ENCODE data around the gene PDPR.
A peak's percentile ranks its signal among the peaks of the same experiment; 100 is the strongest.
"Not testable (repeated sequence)": the region's sequence is repeated elsewhere in the genome, so short reads cannot be mapped to it uniquely, and the experiment has no call there.

PDPR gene

DNA sequence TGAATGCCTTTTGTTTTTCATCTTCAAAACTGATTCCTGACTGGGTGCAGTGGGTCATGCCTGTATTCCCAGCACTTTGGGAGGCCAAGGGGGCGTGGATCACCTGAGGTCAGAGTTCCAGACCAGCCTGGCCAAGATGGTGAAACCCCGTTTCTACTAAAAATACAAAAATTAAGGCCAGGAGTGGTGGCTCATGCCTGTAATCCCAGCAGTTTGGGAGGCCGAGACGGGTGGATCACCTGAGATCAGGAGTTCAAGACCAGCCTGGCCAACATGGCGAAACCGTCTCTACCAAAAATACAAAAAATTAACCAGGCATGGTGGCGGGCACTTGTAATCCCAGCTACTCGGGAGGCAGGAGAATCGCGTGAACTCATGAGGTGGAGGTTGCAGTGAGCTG, 28.6 kb downstream of the PDPR start:
- H3K36me3 Mint-ChIP-seq (ENCODE audit: insufficient read depth): peaks cover 72% of the 10 kb centered on the region
- not testable (repeated sequence) for DNase-seq (ENCODE audit: low spot score in 2 of 2); H3K27ac Mint-ChIP-seq (ENCODE audit: low read depth); H3K9me3 Mint-ChIP-seq; ATAC-seq (replicated peaks; ENCODE audit: extremely low read depth, poor library complexity, severe bottlenecking); H3K4me1 Mint-ChIP-seq; H3K4me3 Mint-ChIP-seq; H3K27me3 Mint-ChIP-seq

DNA sequence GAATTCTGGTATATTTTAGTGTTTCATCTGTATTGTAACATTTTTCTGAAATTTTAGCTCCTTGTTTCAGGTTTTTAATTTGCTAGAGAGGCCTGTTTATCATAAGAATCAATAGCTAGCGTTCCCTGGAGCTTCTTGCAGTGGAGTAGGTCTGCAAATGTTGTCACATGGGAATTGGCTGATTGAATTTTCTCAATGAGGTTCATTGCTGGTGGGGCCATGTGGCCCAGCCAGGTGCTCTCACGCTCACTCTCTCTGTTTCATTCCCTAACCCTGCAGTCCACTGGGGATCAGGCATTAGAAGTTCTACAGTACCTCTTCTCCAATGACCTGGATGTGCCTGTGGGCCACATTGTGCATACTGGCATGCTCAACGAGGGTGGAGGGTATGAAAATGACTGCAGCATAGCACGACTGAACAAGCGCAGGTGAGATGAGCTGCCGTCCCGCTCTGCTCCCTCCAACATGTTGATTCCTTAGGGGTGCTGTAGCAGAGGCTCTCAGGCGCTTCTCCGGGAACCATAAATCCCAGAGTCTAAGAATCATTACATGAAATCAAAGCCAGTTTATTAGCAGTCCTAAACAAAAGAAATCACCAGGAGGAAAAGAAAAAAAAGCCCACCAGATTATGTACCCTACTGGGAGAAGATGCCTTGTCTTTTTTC, 29.2 kb downstream of the PDPR start:
- H3K27ac Mint-ChIP-seq (ENCODE audit: low read depth); H3K9me3 Mint-ChIP-seq; H3K27me3 Mint-ChIP-seq; H3K4me1 Mint-ChIP-seq; ATAC-seq (replicated peaks; ENCODE audit: extremely low read depth, poor library complexity, severe bottlenecking); H3K4me3 Mint-ChIP-seq; DNase-seq (ENCODE audit: low spot score in 2 of 2): not testable (repeated sequence)
- H3K36me3 Mint-ChIP-seq (ENCODE audit: insufficient read depth): peaks cover 73% of the 10 kb centered on the region

DNA sequence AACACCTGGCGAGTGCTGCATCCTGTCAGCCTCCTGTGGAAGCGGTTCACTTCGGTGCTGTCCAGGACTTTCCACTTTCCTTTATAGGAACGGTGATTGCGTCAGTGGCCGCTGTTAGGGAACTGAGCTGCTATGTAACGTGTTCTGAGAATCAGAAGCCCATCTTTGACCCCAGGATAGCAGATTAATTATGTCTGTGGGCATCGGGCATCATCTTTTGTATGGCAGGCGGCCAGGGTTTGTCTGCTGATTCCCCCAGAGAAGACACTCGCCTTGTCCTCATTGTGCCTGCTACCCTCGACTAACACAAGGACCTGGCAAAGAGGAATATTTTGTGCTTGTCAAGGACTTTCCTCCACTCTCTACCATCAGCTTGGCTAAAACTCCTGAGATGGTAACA, 33.7 kb downstream of the PDPR start:
- Mint-ChIP-seq H3K36me3 (ENCODE audit: insufficient read depth) (peaks cover 73% of the 10 kb centered on the region), H3K4me1 (peaks cover 11% of the 10 kb centered on the region)
- H3K9me3 Mint-ChIP-seq; H3K27me3 Mint-ChIP-seq; ATAC-seq (replicated peaks; ENCODE audit: extremely low read depth, poor library complexity, severe bottlenecking); H3K27ac Mint-ChIP-seq (ENCODE audit: low read depth); DNase-seq (ENCODE audit: low spot score in 2 of 2); H3K4me3 Mint-ChIP-seq: not testable (repeated sequence)

DNA sequence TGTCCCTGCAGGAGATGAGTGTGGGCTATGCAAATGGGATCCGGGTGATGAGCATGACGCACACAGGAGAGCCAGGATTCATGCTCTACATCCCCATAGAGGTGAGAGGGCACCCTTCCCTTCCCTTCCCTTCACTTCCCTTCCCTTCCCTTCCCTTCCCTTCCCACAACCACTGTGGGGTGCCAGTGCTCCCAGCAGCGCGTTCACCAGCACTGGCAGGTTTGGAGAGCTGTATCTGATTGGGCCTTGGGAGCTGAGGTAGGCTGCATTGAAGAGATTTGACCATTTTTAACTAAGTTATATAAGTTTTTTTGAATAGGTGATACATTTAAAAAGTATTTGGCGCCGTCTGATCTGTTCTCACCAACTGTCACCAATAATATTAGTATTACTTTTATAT, 34.3 kb downstream of the PDPR start:
- H3K27me3 Mint-ChIP-seq; H3K27ac Mint-ChIP-seq (ENCODE audit: low read depth); DNase-seq (ENCODE audit: low spot score in 2 of 2); H3K9me3 Mint-ChIP-seq; H3K4me3 Mint-ChIP-seq; ATAC-seq (replicated peaks; ENCODE audit: extremely low read depth, poor library complexity, severe bottlenecking): not testable (repeated sequence)
- H3K4me1 Mint-ChIP-seq: peaks cover 11% of the 10 kb centered on the region
- peaks cover 72% of the 10 kb centered on the region for H3K36me3 Mint-ChIP-seq (ENCODE audit: insufficient read depth)

DNA sequence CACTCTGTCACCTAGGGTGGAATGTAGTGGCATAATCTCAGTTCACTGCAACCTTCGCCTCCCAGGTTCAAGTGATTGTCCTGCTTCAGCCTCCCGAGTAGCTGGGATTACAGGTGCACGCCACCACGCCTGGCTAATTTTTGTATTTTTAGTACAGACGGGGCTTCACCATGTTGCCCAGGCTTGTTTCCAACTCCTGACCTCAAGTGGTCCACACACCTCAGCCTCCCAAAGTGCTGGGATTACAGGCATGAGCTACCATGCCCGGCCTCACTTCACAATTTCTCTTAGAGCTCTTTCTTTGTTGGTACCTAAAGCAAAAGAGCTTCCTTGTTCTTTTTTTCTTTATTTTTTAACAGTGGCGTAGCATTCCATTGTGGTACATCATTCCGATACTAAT, 35.2 kb downstream of the PDPR start:
- peaks cover 73% of the 10 kb centered on the region for H3K36me3 Mint-ChIP-seq (ENCODE audit: insufficient read depth)
- H3K4me3 Mint-ChIP-seq; H3K9me3 Mint-ChIP-seq; ATAC-seq (replicated peaks; ENCODE audit: extremely low read depth, poor library complexity, severe bottlenecking); H3K27me3 Mint-ChIP-seq; DNase-seq (ENCODE audit: low spot score in 2 of 2): not testable (repeated sequence)
- peak overlapping the region; percentile 23 for H3K27ac Mint-ChIP-seq (ENCODE audit: low read depth)
- peaks cover 11% of the 10 kb centered on the region for H3K4me1 Mint-ChIP-seq

DNA sequence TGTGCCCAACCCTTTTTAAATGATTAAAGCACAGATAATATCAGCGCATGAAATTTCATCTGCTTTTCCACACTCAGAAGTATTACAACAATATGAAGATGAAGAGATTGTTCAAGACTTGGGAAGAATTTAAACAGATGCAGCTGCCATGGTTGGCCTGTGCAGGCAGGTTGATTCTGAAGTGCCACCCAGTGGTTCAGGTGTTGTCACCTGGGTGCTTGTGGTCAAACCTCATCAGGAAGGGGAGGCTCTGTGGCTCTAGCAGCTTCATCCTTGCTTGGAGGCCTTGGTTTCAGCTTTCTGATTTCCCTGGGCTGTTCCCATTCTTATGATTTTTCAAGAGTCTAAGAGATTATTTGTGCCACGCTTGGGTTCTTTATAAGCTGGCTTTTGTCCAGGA, 37.3 kb downstream of the PDPR start:
- H3K36me3 Mint-ChIP-seq (ENCODE audit: insufficient read depth): peaks cover 80% of the 10 kb centered on the region
- H3K9me3 Mint-ChIP-seq: no peaks in the 10 kb centered on the region
- H3K4me3 Mint-ChIP-seq: no peak overlapping the region
- no peak for DNase-seq (ENCODE audit: low spot score in 2 of 2)
- ATAC-seq (replicated peaks; ENCODE audit: extremely low read depth, poor library complexity, severe bottlenecking): no peak
- peak overlapping the region; percentile 46 for H3K27ac Mint-ChIP-seq (ENCODE audit: low read depth)
- H3K27me3 Mint-ChIP-seq: no peaks in the 10 kb centered on the region
- peaks cover 11% of the 10 kb centered on the region for H3K4me1 Mint-ChIP-seq

DNA sequence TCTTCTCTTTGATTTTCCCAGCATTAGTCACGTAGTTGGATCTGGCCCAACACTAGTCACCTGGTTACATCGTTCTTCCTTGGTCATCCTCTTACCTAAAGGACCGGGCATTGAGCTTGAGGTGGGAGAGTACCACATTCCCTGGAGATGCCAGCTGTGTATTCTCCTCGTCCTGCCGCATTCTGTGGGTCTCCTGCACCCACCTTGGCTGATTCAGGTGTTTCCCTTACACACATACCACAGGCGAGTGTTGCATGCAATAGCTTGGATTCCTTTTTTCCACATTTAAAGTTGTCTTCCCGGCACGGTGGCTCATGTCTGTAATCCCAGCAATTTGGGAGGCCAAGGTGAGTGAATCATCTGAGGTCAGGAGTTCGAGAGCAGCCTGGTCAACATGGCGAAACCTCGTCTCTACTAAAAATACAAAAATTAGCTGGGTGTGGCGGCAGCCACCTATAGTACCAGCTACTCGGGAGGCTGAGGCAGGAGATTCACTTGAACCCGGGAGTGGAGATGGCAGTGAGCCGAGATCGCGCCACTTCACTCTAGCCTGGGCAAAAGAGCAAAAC, 37.9 kb downstream of the PDPR start:
- Mint-ChIP-seq H3K27ac (ENCODE audit: low read depth) (no peak overlapping the region), H3K4me3 (no peak overlapping the region), H3K27me3 (no peaks in the 10 kb centered on the region), H3K9me3 (no peaks in the 10 kb centered on the region), H3K4me1 (peaks cover 11% of the 10 kb centered on the region), H3K36me3 (ENCODE audit: insufficient read depth) (peaks cover 87% of the 10 kb centered on the region)
- ATAC-seq (replicated peaks; ENCODE audit: extremely low read depth, poor library complexity, severe bottlenecking) (no peak), DNase-seq (ENCODE audit: low spot score in 2 of 2) (no peak)

DNA sequence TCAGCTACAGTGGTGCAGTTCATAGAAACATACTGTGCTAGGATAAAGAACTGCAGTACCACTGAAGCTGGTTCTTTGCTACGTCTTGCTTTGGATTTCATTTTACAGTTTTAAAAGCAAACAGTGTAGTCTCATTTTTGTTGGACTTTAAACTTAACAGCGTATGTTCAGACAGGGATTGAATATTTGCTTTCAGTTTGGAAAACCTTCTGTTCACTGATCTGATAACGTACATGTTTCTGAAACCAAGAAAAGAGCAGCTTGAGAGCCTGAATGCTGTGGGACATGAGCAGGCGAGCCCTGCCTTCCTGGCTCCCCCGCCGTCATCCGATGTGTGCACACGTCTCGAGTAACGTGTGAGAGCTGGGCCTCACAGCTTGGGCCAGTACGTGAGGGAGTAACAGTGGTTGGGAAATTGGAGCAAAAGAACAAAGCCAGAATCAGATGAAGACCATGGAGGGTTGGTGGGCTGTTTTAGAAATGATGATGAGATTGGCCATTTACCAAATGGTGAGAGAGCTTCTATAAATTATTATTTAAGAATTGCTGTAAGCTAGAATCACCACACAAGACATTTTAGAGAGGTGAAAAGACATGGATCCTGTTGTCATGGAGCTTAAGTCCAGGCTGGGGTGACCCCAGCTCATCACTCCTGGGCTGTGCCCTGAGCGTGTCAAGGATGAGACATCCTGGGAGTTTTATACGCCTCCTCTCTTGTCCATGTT, 38.6 kb downstream of the PDPR start:
- no peak for DNase-seq (ENCODE audit: low spot score in 2 of 2)
- Mint-ChIP-seq H3K27ac (ENCODE audit: low read depth) (peak overlapping the region; percentile 2), H3K36me3 (ENCODE audit: insufficient read depth) (peaks cover 91% of the 10 kb centered on the region), H3K4me3 (no peak overlapping the region), H3K27me3 (no peaks in the 10 kb centered on the region), H3K4me1 (peaks cover 11% of the 10 kb centered on the region), H3K9me3 (no peaks in the 10 kb centered on the region)
- ATAC-seq (replicated peaks; ENCODE audit: extremely low read depth, poor library complexity, severe bottlenecking): no peak

DNA sequence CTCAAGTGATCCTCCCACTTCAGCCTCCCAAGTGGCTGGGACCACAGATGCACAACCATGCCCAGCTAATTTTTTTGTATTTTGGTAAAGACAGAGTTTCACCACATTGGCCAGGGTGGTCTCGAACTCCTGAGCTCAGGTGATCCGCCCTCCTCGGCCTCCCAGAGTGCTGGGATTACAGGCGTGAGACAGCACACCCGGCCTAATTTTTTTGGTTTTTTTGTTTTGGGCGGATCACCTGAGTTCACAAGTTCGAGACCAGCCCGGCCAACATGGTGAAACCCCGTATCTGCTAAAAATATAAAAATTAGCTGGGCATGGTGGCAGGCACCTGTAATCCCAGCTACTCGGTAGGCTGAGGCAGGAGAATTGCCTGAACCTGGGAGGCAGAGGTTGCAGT, 40.6 kb downstream of the PDPR start:
- H3K27me3 Mint-ChIP-seq; DNase-seq (ENCODE audit: low spot score in 2 of 2); ATAC-seq (replicated peaks; ENCODE audit: extremely low read depth, poor library complexity, severe bottlenecking); H3K9me3 Mint-ChIP-seq; H3K27ac Mint-ChIP-seq (ENCODE audit: low read depth); H3K4me3 Mint-ChIP-seq: not testable (repeated sequence)
- Mint-ChIP-seq H3K36me3 (ENCODE audit: insufficient read depth) (peaks cover 77% of the 10 kb centered on the region), H3K4me1 (peaks cover 11% of the 10 kb centered on the region)

DNA sequence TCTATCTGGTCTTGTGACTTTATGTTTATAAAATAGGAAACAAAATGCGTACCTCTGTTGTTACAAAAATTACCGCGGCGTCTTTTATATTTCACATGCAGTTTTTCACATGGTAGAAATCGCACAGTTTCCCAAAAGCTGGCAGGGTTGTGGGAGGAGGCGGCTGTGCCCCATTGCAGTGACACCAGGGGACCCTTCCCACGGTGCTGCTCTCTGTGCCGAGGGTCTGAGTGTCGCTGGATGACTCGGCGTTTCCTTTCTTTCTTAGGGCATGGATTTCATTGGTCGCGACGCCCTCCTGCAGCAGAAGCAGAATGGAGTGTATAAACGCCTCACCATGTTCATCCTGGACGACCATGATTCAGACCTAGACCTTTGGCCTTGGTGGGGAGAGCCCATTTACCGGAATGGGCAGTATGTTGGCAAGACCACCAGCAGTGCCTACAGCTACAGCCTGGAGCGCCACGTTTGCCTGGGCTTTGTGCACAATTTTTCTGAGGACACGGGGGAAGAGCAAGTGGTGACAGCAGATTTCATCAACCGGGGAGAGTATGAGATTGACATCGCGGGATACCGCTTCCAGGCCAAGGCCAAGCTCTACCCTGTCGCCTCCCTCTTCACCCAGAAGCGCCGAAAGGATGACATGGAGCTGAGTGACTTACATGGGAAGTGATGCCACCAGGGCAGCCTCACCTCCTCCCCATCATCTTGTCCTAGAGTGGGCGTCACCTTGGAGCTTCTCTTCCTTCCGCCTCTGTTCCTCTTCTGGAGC, 42.3 kb downstream of the PDPR start:
- no peaks in the 10 kb centered on the region for H3K27me3 Mint-ChIP-seq
- peaks cover 6% of the 10 kb centered on the region for H3K4me1 Mint-ChIP-seq
- DNase-seq (ENCODE audit: low spot score in 2 of 2): no peak
- H3K36me3 Mint-ChIP-seq (ENCODE audit: insufficient read depth): peaks cover 62% of the 10 kb centered on the region
- no peak overlapping the region for H3K27ac Mint-ChIP-seq (ENCODE audit: low read depth)
- H3K9me3 Mint-ChIP-seq: no peaks in the 10 kb centered on the region
- no peak for ATAC-seq (replicated peaks; ENCODE audit: extremely low read depth, poor library complexity, severe bottlenecking)
- H3K4me3 Mint-ChIP-seq: no peak overlapping the region

DNA sequence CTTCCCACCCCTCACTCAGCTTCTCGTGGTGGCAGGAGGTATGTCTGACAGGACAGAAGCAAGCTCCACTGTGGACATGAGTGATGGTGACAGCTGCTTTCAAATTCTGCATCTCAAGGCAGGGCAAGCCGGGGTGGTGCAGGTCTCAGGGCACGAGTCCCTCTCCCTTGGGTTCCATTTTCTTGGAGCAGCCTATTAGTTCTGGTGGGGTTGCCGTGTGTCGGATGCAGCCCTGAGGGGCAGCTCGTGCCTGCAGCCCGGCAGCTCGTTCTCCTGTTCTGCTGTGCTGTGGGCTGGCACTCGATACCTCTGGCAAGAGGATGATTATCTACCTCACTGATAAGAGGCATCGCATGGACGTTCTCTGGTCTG, 43.0 kb downstream of the PDPR start:
- no peak overlapping the region for H3K27ac Mint-ChIP-seq (ENCODE audit: low read depth)
- no peaks in the 10 kb centered on the region for H3K4me1 Mint-ChIP-seq
- H3K4me3 Mint-ChIP-seq: no peak overlapping the region
- ATAC-seq (replicated peaks; ENCODE audit: extremely low read depth, poor library complexity, severe bottlenecking): no peak
- peaks cover 60% of the 10 kb centered on the region for H3K36me3 Mint-ChIP-seq (ENCODE audit: insufficient read depth)
- no peak for DNase-seq (ENCODE audit: low spot score in 2 of 2)
- H3K9me3 Mint-ChIP-seq: no peaks in the 10 kb centered on the region
- H3K27me3 Mint-ChIP-seq: no peaks in the 10 kb centered on the region

DNA sequence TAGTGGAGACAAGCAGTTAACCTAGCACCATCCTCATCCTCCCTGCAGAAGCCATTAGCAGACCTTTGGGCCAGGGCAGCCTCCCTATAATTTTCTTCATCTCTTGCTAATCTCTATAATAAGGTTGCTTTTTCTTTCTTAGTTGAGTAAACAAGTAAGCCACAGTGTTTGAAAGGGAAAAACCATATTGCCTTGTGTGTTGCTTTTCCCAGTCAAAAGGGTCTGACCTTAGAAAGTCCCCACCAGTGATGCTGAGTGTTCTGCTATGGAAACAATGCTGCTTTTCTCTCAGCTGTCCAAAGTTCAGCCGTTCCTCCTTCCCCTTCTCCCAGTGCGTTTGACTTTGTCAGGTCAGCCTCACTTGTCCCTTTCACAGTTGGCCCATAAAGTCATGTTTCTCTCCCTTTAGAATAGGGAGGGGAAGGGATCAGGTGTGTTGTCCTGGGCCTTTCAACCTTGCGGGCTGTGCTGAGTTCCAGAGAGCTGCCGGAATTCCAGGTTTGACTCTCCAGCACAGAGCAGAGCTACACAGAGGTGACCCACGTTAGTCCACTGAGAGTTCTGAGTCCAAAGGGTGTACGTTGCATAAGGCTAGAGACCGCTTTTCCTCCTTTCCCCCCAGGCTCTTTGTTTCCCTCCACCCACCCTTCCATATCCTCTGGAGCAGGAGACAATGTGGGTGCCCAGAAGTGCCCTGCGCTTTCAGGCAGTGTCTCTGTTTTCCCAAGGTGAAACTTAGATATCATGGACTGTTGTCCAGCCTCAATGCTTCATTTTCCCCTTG, 43.5 kb downstream of the PDPR start:
- ATAC-seq (replicated peaks; ENCODE audit: extremely low read depth, poor library complexity, severe bottlenecking) (no peak), DNase-seq (ENCODE audit: low spot score in 2 of 2) (no peak)
- H3K4me1 Mint-ChIP-seq: no peaks in the 10 kb centered on the region
- H3K27me3 Mint-ChIP-seq: no peaks in the 10 kb centered on the region
- no peak overlapping the region for H3K27ac Mint-ChIP-seq (ENCODE audit: low read depth)
- peaks cover 56% of the 10 kb centered on the region for H3K36me3 Mint-ChIP-seq (ENCODE audit: insufficient read depth)
- H3K9me3 Mint-ChIP-seq: no peaks in the 10 kb centered on the region
- no peak overlapping the region for H3K4me3 Mint-ChIP-seq
